Activated CD8-positive, alpha-beta T cell treated with anti-CD3 and anti-CD28 coated beads for 36 hours (primary cell): Measurements from ENCODE around the gene GNG2. TPM values are rescaled to one million over a fixed set of nuclear protein-coding genes. Genes with fewer than 3 reads are reported as not detected.

Experiments
- ATAC-seq: fragments of 200-7000 bp; cut with Tn5 transposase; one replicate; pipeline ENCODE4 v1.10.0; 2021; ENCODE audit warnings: mild to moderate bottlenecking, moderate library complexity
- CTCF ChIA-PET: fragments of 350-600 bp; sonication (Branson Sonifier 250); formaldehyde crosslinking; loops from one replicate; lab custom pipeline; 2021; ENCODE audit warnings: antibody characterized with exemption; lab: Charles Lee
- POLR2A ChIA-PET: fragments of 350-600 bp; sonication (Branson Sonifier 250); formaldehyde crosslinking; loops from one replicate; lab custom pipeline; 2021; ENCODE audit warnings: antibody characterized with exemption; lab: Charles Lee
- DNase-seq: peaks from one replicate; pipeline ENCODE4 v3.0.0-alpha.2; 2020
- H3K27ac Mint-ChIP-seq: one replicate; pipeline ENCODE4 v1.8.0; 2021; ENCODE audit warnings: mild to moderate bottlenecking, mixed read lengths
- H3K27me3 Mint-ChIP-seq: one replicate; pipeline ENCODE4 v1.8.0; 2021; ENCODE audit warnings: mixed read lengths
- H3K36me3 Mint-ChIP-seq: one replicate; pipeline ENCODE4 v1.8.0; 2021; ENCODE audit warnings: low read depth, mixed read lengths
- H3K4me1 Mint-ChIP-seq: one replicate; pipeline ENCODE4 v1.8.0; 2021; ENCODE audit warnings: low read depth, mixed read lengths
- H3K4me3 Mint-ChIP-seq: one replicate; pipeline ENCODE4 v1.8.0; 2021; ENCODE audit warnings: mild to moderate bottlenecking, moderate library complexity, mixed read lengths
- H3K9me3 Mint-ChIP-seq: one replicate; pipeline ENCODE4 v1.8.0; 2021; ENCODE audit warnings: mixed read lengths
- CTCF ChIP-seq: fragments of 200-600 bp; IDR thresholded peaks from one replicate; pipeline ENCODE4 v1.8.0; 2022; ENCODE audit warnings: antibody characterized with exemption, mild to moderate bottlenecking
- intact Hi-C: fragments of 100-400 bp; cut with micrococcal nuclease; formaldehyde crosslinking; loops from one replicate; pipeline ENCODE4 v1.10.0; 2022
- total RNA-seq, 2 experiments: library from RNA; stranded (reverse); gene quantifications; one replicate each; pipeline ENCODE4 v1.2.3, GENCODE V29; 2021

Gene GNG2
- total RNA-seq, 2 experiments from 2014 or later = 174 to 184 TPM

DNA sequence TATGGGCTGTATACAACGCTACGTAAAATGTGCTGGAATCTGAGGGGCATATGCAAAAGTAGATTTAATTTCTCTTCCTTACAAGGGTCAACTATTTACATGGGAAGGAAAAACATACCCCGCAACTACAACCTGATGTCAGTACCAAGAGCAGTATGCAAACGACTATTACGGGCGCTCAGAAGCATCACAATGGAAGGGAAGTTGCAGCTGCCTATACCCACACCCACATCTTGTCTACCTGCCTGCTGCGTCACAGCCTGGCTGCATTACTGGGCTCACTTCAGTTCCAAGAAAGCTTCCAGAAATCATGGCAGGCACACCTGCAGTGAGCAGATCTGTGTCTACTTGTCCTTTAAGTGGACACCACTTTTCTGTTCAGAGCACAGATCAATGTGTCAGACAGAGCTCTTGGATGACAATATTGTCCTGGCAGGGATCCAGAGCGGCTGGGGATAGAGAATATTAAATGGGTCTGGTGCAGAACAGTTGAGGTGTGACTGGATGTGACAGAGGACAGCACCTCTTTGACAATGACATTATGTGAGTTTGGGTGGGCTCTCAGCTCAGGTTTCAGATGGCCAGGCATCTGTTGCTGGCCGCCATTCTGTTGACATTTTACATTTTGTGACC lies 41.5 kb upstream of the GNG2 start:
- Mint-ChIP-seq H3K4me1 (no peaks in the 10 kb centered on the region), H3K36me3 (no peaks in the 10 kb centered on the region), H3K4me3 (no peak overlapping the region), H3K27ac (no peak overlapping the region), H3K27me3 (no peaks in the 10 kb centered on the region), H3K9me3 (no peaks in the 10 kb centered on the region)
- intact Hi-C loops = no loop called here
- no peak for TF ChIP-seq CTCF
- ChIA-PET POLR2A (interaction anchor here (0.6 to 0.9 kb wide), 2 partner anchors 12 to 48 kb away, joined by 3 read pairs; no protein-coding TSS in a partner anchor), CTCF (interaction anchor here (0.7 to 1.5 kb wide), 5 partner anchors 9 to 161 kb away, joined by 3 to 4 read pairs (median 3); no protein-coding TSS in a partner anchor)
- ATAC-seq (no peak), DNase-seq (no peak)

DNA sequence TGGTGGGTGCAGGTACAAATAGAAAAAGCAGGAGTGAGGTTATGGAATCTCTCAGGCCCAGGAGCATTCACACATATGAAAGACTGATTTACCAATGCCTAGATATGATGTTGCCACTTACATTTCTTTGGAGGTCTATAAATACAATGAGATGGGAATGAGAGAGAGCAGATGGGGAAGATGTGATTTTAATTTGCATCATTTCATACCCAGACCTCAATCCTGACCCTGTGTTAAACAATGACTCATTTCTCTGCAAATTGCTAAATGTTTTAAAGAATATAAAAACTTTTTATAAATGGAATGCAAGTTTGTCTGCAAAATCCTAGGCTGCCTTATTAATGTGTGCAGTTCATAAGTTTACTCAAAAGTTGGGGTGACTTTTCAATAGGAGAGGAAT lies 38.6 kb upstream of the GNG2 start:
- TF ChIP-seq CTCF = no peak
- no peak overlapping the region for H3K4me3 Mint-ChIP-seq

DNA sequence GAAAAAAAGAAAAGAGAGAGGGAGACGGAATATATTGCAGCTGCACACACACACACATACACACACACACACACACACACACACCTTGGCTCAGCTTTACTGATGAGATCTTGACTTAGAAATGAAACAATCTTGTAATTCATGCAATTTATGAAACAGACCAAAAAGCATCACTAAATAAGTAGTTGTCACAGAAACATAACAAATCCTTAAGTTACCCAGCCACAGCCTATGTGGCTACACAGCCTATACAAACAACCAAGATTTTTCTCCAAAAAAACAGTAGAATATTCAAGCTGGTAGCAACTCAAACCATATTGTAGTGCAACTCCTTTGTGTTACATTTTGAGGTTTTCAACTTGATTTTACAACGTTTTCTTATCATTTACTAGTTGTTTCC lies 37.9 kb upstream of the GNG2 start:
- no peak for ATAC-seq
- TF ChIP-seq CTCF = no peak
- Mint-ChIP-seq H3K27me3 (no peaks in the 10 kb centered on the region), H3K4me1 (no peaks in the 10 kb centered on the region), H3K4me3 (no peak overlapping the region), H3K9me3 (no peaks in the 10 kb centered on the region), H3K36me3 (no peaks in the 10 kb centered on the region), H3K27ac (no peak overlapping the region)
- ChIA-PET CTCF (interaction anchor here (1.0 to 1.7 kb wide), 3 partner anchors 17 to 540 kb away, joined by 3 to 4 read pairs (median 4); no protein-coding TSS in a partner anchor), POLR2A (interaction anchor here (0.5 to 0.6 kb wide), 2 partner anchors 25 to 531 kb away, joined by 3 read pairs; no protein-coding TSS in a partner anchor)
- intact Hi-C loops = no loop called here
- no peak for DNase-seq

More for the DNA sequence above, 38.6 kb upstream of the GNG2 start:
- ChIA-PET POLR2A (no interaction called here), CTCF (no interaction called here)
- Mint-ChIP-seq H3K36me3 (no peaks in the 10 kb centered on the region), H3K27me3 (no peaks in the 10 kb centered on the region), H3K4me1 (no peaks in the 10 kb centered on the region), H3K27ac (no peak overlapping the region), H3K9me3 (no peaks in the 10 kb centered on the region)
- intact Hi-C loops = no loop called here
- DNase-seq (no peak), ATAC-seq (no peak)

- Mint-ChIP-seq H3K27ac (no peak overlapping the region), H3K36me3 (no peaks in the 10 kb centered on the region), H3K27me3 (no peaks in the 10 kb centered on the region), H3K4me1 (no peaks in the 10 kb centered on the region), H3K9me3 (no peaks in the 10 kb centered on the region), H3K4me3 (no peak overlapping the region)
- CTCF ChIA-PET = interaction anchor here (1.2 to 1.7 kb wide), 3 partner anchors 16 to 172 kb away, joined by 3 to 4 read pairs (median 4); no protein-coding TSS in a partner anchor
- DNase-seq = no peak
- TF ChIP-seq CTCF = no peak
- intact Hi-C loops = no loop called here
- no peak for ATAC-seq
- POLR2A ChIA-PET = interaction anchor here (0.6 kb wide), 1 partner anchor 44 kb away, joined by 3 read pairs; no protein-coding TSS in a partner anchor
These were observed 36.7 kb upstream of the GNG2 start for GRCh38 chr14:51823706-51824105.

DNA sequence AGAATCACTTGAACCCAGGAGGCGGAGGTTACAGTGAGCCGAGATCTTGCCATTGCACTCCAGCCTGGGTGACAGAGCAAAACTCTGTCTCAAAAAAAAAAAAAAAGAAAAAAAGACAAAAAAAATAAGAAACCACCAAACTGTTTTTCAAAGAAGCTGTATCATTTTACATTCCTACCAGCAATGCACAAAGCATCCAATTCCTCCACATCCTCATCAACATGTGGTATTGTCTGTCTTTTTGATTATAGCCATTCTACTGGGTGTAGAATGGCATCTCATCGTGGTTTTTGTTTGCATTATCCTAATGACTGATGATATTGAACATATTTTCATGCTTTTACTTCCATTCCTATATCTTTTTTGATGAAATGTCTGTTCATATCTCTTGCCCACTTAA lies 36.2 kb upstream of the GNG2 start:
- Mint-ChIP-seq H3K27ac (no peak overlapping the region), H3K36me3 (no peaks in the 10 kb centered on the region), H3K9me3 (no peaks in the 10 kb centered on the region), H3K27me3 (no peaks in the 10 kb centered on the region), H3K4me3 (no peak overlapping the region), H3K4me1 (no peaks in the 10 kb centered on the region)
- TF ChIP-seq CTCF = no peak
- intact Hi-C loops = no loop called here
- ATAC-seq (no peak), DNase-seq (no peak)
- ChIA-PET CTCF (interaction anchor here (0.7 to 1.2 kb wide), 2 partner anchors 15 to 154 kb away, joined by 3 read pairs; no protein-coding TSS in a partner anchor), POLR2A (interaction anchor here (0.6 kb wide), 1 partner anchor 43 kb away, joined by 3 read pairs; no protein-coding TSS in a partner anchor)
